Calu3 (cell line): ENCODE results near the gene CTNNBL1. TPM values are rescaled to one million over a fixed set of nuclear protein-coding genes. Genes with fewer than 3 reads are reported as not detected.

ENCODE experiments used
- BruUV-seq: library from RNA; stranded (reverse); fragments of 400-500 nt; replicated peaks from 2 replicates; lab custom pipeline; 2021; lab: Mats Ljungman, UMichigan
- CTCF ChIA-PET: fragments of 300-600 bp; sonication (Branson Sonifier 250); formaldehyde crosslinking; loops from one replicate; lab custom pipeline; 2022; ENCODE audit warnings: antibody characterized with exemption; lab: Charles Lee
- DNase-seq: peaks from one replicate; pipeline ENCODE4 v3.0.0; 2022
- H3K27ac Mint-ChIP-seq: one replicate; pipeline ENCODE4 v1.8.0; 2022; ENCODE audit warnings: mixed read lengths; ENCODE audit not compliant: unreplicated experiment
- H3K27me3 Mint-ChIP-seq: one replicate; pipeline ENCODE4 v1.8.0; 2022; ENCODE audit warnings: mixed read lengths; ENCODE audit not compliant: unreplicated experiment
- H3K36me3 Mint-ChIP-seq: one replicate; pipeline ENCODE4 v1.8.0; 2022; ENCODE audit warnings: mild to moderate bottlenecking, moderate library complexity, mixed read lengths; ENCODE audit not compliant: insufficient read depth, unreplicated experiment
- H3K4me1 Mint-ChIP-seq: one replicate; pipeline ENCODE4 v1.8.0; 2022; ENCODE audit warnings: mild to moderate bottlenecking, low read depth, mixed read lengths; ENCODE audit not compliant: unreplicated experiment
- H3K4me3 Mint-ChIP-seq: one replicate; pipeline ENCODE4 v1.8.0; 2022; ENCODE audit warnings: mild to moderate bottlenecking, low read depth, moderate library complexity, mixed read lengths; ENCODE audit not compliant: unreplicated experiment
- H3K9me3 Mint-ChIP-seq: one replicate; pipeline ENCODE4 v1.8.0; 2022; ENCODE audit warnings: low read depth, mixed read lengths; ENCODE audit not compliant: unreplicated experiment
- intact Hi-C: fragments of 100-400 bp; cut with micrococcal nuclease; formaldehyde crosslinking; loops from one replicate; pipeline ENCODE4 v1.10.0; 2022; ENCODE audit not compliant: unreplicated experiment
- total RNA-seq: library from RNA; stranded (reverse); gene quantifications from 2 replicates; pipeline ENCODE4 v1.2.3, GENCODE V29; 2022
- TF ChIP-seq, protein P1 (sequence below): fragments of 200-600 bp; IDR thresholded peaks from one replicate; pipeline ENCODE4 v1.8.0; 2022; ENCODE audit warnings: antibody characterized with exemption; ENCODE audit not compliant: unreplicated experiment

CTNNBL1 gene
- total RNA-seq, 1 experiment from 2014 or later = 106 TPM

DNA sequence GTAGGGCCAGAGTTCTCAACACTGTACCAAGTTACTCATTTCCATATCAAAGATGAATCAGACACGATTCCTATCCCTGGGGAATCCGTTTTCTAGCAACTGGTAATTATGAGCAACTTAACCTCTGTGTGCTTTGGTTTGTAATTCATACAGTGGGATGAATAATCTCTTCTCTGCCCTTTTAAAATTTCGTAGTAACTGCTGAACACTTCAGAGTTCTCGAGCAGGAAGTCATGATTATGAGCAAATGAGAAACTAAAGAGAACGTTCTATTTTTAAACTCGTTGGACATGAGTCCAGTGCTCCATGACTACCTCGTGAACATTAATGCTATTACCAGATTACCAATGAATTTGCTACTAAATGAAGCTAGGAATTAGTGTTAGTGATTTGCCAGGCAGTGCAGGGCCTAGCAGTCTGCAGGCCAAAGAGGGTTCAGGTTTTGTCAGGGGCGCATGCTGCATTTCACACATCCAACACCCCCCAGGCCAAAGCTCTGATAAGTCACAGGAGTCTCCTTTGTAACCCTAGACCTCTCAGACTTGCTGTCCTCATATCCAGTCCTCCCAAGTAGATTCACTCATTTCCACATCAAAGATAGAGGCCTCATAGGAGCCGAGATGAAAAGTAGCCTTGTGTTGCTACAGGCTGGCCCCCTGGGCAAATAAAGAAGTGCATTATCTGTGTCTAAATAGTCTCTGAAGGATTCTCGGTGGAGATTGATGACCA is 163.3 kb downstream of the CTNNBL1 start:
- intact Hi-C loops = no loop called here
- CTCF ChIA-PET = interaction anchor here (0.8 kb wide), 1 partner anchor 9 kb away, joined by 3 read pairs; no protein-coding TSS in a partner anchor

DNA sequence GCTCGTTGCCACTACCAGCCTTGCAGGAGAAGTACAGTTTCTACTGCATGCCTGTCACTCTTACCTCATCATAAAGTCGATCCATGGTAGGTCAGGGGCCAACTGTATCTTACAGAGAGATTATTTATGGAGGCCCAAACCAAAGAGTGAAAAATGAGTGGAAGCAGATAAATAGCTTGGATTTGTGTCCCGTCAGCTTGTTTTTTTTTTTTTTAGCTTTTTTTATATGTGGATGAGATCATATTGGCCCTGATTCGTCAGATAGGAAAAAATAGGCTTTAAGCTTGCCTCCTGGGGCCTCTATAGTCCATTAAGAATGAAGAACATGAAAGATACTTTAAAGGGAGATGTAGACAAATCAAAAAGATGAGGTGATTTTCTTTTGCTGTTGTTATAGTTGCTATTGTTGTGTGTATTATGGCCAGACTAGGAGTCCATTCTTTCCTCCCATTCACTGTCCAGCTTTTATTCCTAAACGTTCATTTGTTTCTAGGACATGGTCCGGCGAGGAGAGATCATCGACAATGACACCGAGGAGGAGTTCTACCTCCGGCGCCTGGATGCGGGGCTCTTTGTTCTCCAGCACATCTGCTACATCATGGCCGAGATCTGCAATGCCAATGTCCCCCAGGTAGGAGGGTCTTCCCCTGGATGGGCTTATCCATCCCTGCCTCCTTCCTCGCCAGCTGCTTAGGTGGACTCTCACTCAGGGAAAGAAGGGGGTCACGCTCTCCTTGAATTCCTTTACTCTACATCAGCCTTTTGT is 165.8 kb downstream of the CTNNBL1 start:
- intact Hi-C loops = no loop called here
- Mint-ChIP-seq H3K4me1 (no peaks in the 10 kb centered on the region), H3K36me3 (peaks cover 5% of the 10 kb centered on the region), H3K9me3 (no peaks in the 10 kb centered on the region), H3K27ac (no peak overlapping the region), H3K4me3 (no peak overlapping the region), H3K27me3 (no peaks in the 10 kb centered on the region)
- DNase-seq = no peak
- TF ChIP-seq, protein P1, sequence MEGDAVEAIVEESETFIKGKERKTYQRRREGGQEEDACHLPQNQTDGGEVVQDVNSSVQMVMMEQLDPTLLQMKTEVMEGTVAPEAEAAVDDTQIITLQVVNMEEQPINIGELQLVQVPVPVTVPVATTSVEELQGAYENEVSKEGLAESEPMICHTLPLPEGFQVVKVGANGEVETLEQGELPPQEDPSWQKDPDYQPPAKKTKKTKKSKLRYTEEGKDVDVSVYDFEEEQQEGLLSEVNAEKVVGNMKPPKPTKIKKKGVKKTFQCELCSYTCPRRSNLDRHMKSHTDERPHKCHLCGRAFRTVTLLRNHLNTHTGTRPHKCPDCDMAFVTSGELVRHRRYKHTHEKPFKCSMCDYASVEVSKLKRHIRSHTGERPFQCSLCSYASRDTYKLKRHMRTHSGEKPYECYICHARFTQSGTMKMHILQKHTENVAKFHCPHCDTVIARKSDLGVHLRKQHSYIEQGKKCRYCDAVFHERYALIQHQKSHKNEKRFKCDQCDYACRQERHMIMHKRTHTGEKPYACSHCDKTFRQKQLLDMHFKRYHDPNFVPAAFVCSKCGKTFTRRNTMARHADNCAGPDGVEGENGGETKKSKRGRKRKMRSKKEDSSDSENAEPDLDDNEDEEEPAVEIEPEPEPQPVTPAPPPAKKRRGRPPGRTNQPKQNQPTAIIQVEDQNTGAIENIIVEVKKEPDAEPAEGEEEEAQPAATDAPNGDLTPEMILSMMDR = no peak
- BruUV-seq = no TSS peak
- CTCF ChIA-PET = interaction anchor here (0.6 to 0.8 kb wide), 2 partner anchors 23 to 356 kb away, joined by 3 to 5 read pairs; no protein-coding TSS in a partner anchor

More for the DNA sequence above, 163.3 kb downstream of the CTNNBL1 start:
- H3K4me3 Mint-ChIP-seq = no peak overlapping the region
- H3K9me3 Mint-ChIP-seq = no peaks in the 10 kb centered on the region
- TF ChIP-seq, protein P1 = no peak
- peaks cover 5% of the 10 kb centered on the region for H3K36me3 Mint-ChIP-seq
- no peak for DNase-seq
- H3K27me3 Mint-ChIP-seq = no peaks in the 10 kb centered on the region
- no TSS peak for BruUV-seq
- H3K4me1 Mint-ChIP-seq = no peaks in the 10 kb centered on the region
- no peak overlapping the region for H3K27ac Mint-ChIP-seq

DNA sequence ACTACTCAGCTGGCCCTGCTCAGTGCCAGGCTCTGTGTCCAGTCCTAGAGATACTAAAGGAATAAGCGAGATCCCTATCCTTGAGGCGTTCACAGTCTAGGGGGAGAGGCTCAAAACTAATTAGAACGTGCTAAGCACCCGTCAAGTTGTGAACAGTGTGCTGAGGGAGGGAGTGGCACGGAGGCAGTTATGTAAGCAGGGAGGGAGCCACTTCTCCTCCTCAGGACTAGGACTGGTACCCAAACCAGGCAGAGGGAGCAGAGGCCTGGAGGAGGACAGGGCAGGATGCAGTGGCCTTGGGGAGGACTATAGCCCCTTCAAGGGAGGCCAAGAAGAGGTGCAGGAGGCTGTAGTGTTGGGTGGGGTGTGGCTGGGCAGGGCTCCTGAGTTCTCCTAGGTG is 169.5 kb downstream of the CTNNBL1 start:
- TF ChIP-seq, protein P1 = no peak
- no TSS peak for BruUV-seq
- CTCF ChIA-PET = no interaction called here
- Mint-ChIP-seq H3K27me3 (no peaks in the 10 kb centered on the region), H3K4me3 (no peak overlapping the region), H3K9me3 (no peaks in the 10 kb centered on the region), H3K27ac (no peak overlapping the region), H3K4me1 (no peaks in the 10 kb centered on the region), H3K36me3 (peaks cover 5% of the 10 kb centered on the region)
- intact Hi-C loops = no loop called here
- DNase-seq = no peak

DNA sequence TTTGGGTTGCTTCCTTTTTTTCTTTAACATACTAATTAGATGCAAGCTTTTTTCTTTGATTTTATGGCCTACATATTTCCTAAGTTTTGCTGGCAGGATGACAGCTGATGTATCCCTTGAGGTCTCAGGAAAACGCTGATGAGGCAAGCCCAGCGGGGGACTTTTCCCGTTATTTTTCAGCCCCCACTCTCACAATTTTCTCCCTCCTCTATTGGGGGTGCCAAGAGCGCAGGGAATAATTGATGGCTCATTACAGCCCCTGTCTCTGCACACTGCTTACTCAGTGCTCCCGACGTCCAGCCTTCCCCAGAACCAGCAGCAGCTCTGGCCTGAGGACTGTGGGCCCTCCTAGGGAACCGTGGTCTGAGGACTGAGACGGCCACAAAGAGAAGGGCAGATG is 170.5 kb downstream of the CTNNBL1 start:
- no peaks in the 10 kb centered on the region for H3K27me3 Mint-ChIP-seq
- CTCF ChIA-PET = interaction anchor here (0.6 kb wide), 2 partner anchors 10 to 28 kb away, joined by 3 to 6 read pairs; no protein-coding TSS in a partner anchor
- H3K27ac Mint-ChIP-seq = no peak overlapping the region
- no peak for DNase-seq
- no peaks in the 10 kb centered on the region for H3K4me1 Mint-ChIP-seq
- H3K4me3 Mint-ChIP-seq = no peak overlapping the region
- peaks cover 5% of the 10 kb centered on the region for H3K36me3 Mint-ChIP-seq
- TF ChIP-seq, protein P1 = no peak
- BruUV-seq = no TSS peak
- no peaks in the 10 kb centered on the region for H3K9me3 Mint-ChIP-seq
- intact Hi-C loops = no loop called here
